Body of pancreas (tissue), 4 donors: ENCODE results near the gene ITIH5. TPM values are rescaled to one million over a fixed set of nuclear protein-coding genes. Genes with fewer than 3 reads are reported as not detected.

ENCODE experiments used
- ATAC-seq: fragments of 150-250 bp; one replicate; pipeline ENCODE4 v1.9.1; 2016
- DNase-seq, 4 donors: peaks; one replicate each; pipeline ENCODE4 v3.0.0-alpha.2; 2019
- H3K27ac ChIP-seq, 4 donors: fragments of 200-600 bp; sonication (generic); 1 replicate in 3 of 4; 2 replicates in 1 of 4; pipeline versions ENCODE4 v1.5.1 to v1.6.1; 2016 to 2019; ENCODE audit warnings: mild to moderate bottlenecking in 1 of 4, mixed read lengths in 1 of 4, moderate library complexity in 1 of 4
- H3K27me3 ChIP-seq, 2 donors: fragments of 200-600 bp; sonication (generic); one replicate each; pipeline ENCODE4 v1.6.0; 2016; ENCODE audit warnings: mild to moderate bottlenecking in 1 of 2
- H3K36me3 ChIP-seq, 2 donors: fragments of 200-600 bp; sonication (generic); replicated peaks in 1 of 2; 2 replicates each; pipeline ENCODE4 v1.5.1; 2016; ENCODE audit warnings: low read depth in 2 of 2; ENCODE audit not compliant: insufficient read depth in 1 of 2
- H3K4me1 ChIP-seq: fragments of 200-600 bp; sonication (generic); one replicate; pipeline ENCODE4 v1.6.0; 2016
- H3K4me3 ChIP-seq, 2 donors: fragments of 200-600 bp; sonication (generic); 1 replicate in 1 of 2; 2 replicates in 1 of 2; pipeline ENCODE4 v1.5.1; 2016 to 2019
- H3K9me3 ChIP-seq, 3 donors: fragments of 200-600 bp; sonication (generic); 1 replicate in 2 of 3; 2 replicates in 1 of 3; pipeline ENCODE4 v1.5.1; 2016
- CTCF ChIP-seq, 7 experiments: fragments of 450-650 bp in 4 of 7; fragments of 200-600 bp in 3 of 7; sonication (generic) in 3 of 7; IDR thresholded peaks; one replicate each; pipeline ENCODE4 v1.5.1; 2016 to 2019; ENCODE audit warnings: antibody characterized with exemption in 7 of 7
- POLR2A ChIP-seq, 3 donors: fragments of 450-650 bp; IDR thresholded peaks; one replicate each; pipeline ENCODE4 v1.6.1; 2016; ENCODE audit warnings: antibody characterized with exemption in 3 of 3, mild to moderate bottlenecking in 2 of 3
- WGBS, 2 donors: methylation state at CpG; one replicate each; pipeline ENCODE4 v1.1.5; 2017; 5-methylcytosine and 5-hydroxymethylcytosine counted together
- intact Hi-C: fragments of 100-400 bp; cut with DNase I; formaldehyde crosslinking; loops from one replicate; pipeline ENCODE4 v1.15.1; 2023
- total RNA-seq, 2 donors: library from RNA; depleted of rRNA; stranded (reverse); fragments of >200 nt; gene quantifications; one replicate each; pipeline ENCODE4 v1.1.0, GENCODE V29; 2016

ITIH5 gene
- total RNA-seq, 2 donors from 2014 or later, result 8.6 to 9.9 TPM

- WGBS, 2 donors, result 51 to 55% methylated on average over 23 of the region's 23 CpGs
- H3K36me3 ChIP-seq, result no peaks in the 10 kb centered on the region
- intact Hi-C loops, result no loop called here
- H3K4me3 ChIP-seq, result no peak overlapping the region
- H3K9me3 ChIP-seq, result no peaks in the 10 kb centered on the region
- ATAC-seq (no peak), DNase-seq (no peak)
- H3K4me1 ChIP-seq, result no peaks in the 10 kb centered on the region
- TF ChIP-seq CTCF (IDR thresholded peaks at IDR 0.05) (no peak), POLR2A (IDR thresholded peaks at IDR 0.05) (no peak)
- H3K27ac ChIP-seq, result no peak overlapping the region
- no peaks in the 10 kb centered on the region for H3K27me3 ChIP-seq
Measured at GRCh38 chr10:7672341-7673134, 5.8 kb upstream of the ITIH5 start.

- no peak for ATAC-seq
- Histone ChIP-seq H3K27me3 (no peaks in the 10 kb centered on the region), H3K27ac (no peak overlapping the region), H3K4me3 (no peak overlapping the region), H3K36me3 (no peaks in the 10 kb centered on the region), H3K9me3 (no peaks in the 10 kb centered on the region), H3K4me1 (peaks cover 15% of the 10 kb centered on the region)
- TF ChIP-seq CTCF (IDR thresholded peaks at IDR 0.05) (no peak), POLR2A (IDR thresholded peaks at IDR 0.05) (no peak)
- intact Hi-C loops, result no loop called here
- WGBS, 2 donors, result 54 to 69% methylated on average over 3 of the region's 3 CpGs
- no peak for DNase-seq
Measured at GRCh38 chr10:7670157-7670556, 3.4 kb upstream of the ITIH5 start.

GRCh38 chr10:7667262-7668141 is 736 bp upstream of the ITIH5 start:
- no peaks in the 10 kb centered on the region for H3K9me3 ChIP-seq
- no peaks in the 10 kb centered on the region for H3K36me3 ChIP-seq
- H3K27ac ChIP-seq, result peak overlapping the region in 2 of 4 donors; percentile 3 to 38
- TF ChIP-seq CTCF (IDR thresholded peaks at IDR 0.05), result peak in 1 of 7 experiments; percentile 9
- TF ChIP-seq POLR2A (IDR thresholded peaks at IDR 0.05), result no peak
- H3K27me3 ChIP-seq, result no peaks in the 10 kb centered on the region
- peak in 2 of 4 donors; percentile 13 to 17 for DNase-seq
- H3K4me1 ChIP-seq, result peaks cover 16% of the 10 kb centered on the region
- ATAC-seq, result peak; percentile 64
- intact Hi-C loops, result no loop called here
- no peak overlapping the region for H3K4me3 ChIP-seq
- WGBS, 2 donors, result 1 to 3% methylated on average over 20 to 27 of the region's 44 CpGs

- ATAC-seq, result no peak
- H3K9me3 ChIP-seq, result no peaks in the 10 kb centered on the region
- TF ChIP-seq CTCF (IDR thresholded peaks at IDR 0.05) (no peak), POLR2A (IDR thresholded peaks at IDR 0.05) (no peak)
- peaks cover 16% of the 10 kb centered on the region for H3K4me1 ChIP-seq
- H3K27ac ChIP-seq, result peak overlapping the region in 1 of 4 donors; percentile 40
- H3K27me3 ChIP-seq, result no peaks in the 10 kb centered on the region
- 1 to 8% methylated on average over 6 of the region's 6 CpGs for WGBS, 2 donors
- DNase-seq, result no peak
- intact Hi-C loops, result no loop called here
- H3K4me3 ChIP-seq, result peak overlapping the region in 1 of 2 donors; percentile 26
- H3K36me3 ChIP-seq, result no peaks in the 10 kb centered on the region
Measured at GRCh38 chr10:7665767-7666166, 999 bp downstream of the ITIH5 start.
